AG04450 (cell line): ENCODE data around the gene LLCFC1. TPM values are rescaled to one million over a fixed set of nuclear protein-coding genes. Genes with fewer than 3 reads are reported as not detected.

Experiments
- CTCF ChIA-PET: fragments of 300-600, 350-600 bp; formaldehyde crosslinking; extraction: SDS; loops from one replicate; lab custom pipeline; 2022; ENCODE audit warnings: antibody characterized with exemption, inconsistent platforms; lab: Charles Lee
- POLR2A ChIA-PET: fragments of 350-600 bp; formaldehyde crosslinking; extraction: SDS; loops from one replicate; lab custom pipeline; 2021; ENCODE audit warnings: antibody characterized with exemption, inconsistent platforms; lab: Yijun Ruan, JAX
- DNase-seq: peaks from one replicate; pipeline ENCODE4 v3.0.0-alpha.2; 2011; ENCODE audit warnings: low read depth, low spot score
- H3K27ac ChIP-seq: one replicate; pipeline ENCODE4 v1.5.1; 2012; ENCODE audit warnings: low read depth, low read length, control low read depth
- H3K27me3 ChIP-seq: one replicate; pipeline ENCODE4 v1.6.0; 2012; ENCODE audit warnings: low read length; ENCODE audit not compliant: control insufficient read depth, insufficient read depth
- H3K4me3 ChIP-seq: 2 replicates; pipeline ENCODE4 v1.5.1; 2011; ENCODE audit warnings: mild to moderate bottlenecking, low read depth, low read length, control low read depth
- H3K9me3 ChIP-seq: 2 replicates; pipeline ENCODE4 v1.5.1; 2012; ENCODE audit warnings: low read length; ENCODE audit not compliant: control insufficient read depth, insufficient read depth
- CTCF ChIP-seq: IDR thresholded peaks from 2 replicates; pipeline ENCODE4 v1.5.1; 2011; ENCODE audit warnings: low read depth, low read length, control low read depth, inconsistent platforms
- polyA plus RNA-seq: library from polyadenylated mRNA; depleted of rRNA; stranded (reverse); fragments of >200 nt; gene quantifications from 2 replicates; pipeline ENCODE4 v1.2.3, GENCODE V29; 2011

Gene LLCFC1
- polyA plus RNA-seq, 1 experiment, result not detected

- no peak for TF ChIP-seq CTCF
- no peak overlapping the region for H3K27ac ChIP-seq
- H3K9me3 ChIP-seq, result peaks cover 31% of the 10 kb centered on the region
- ChIA-PET POLR2A (no interaction called here), CTCF (no interaction called here)
- no peaks in the 10 kb centered on the region for H3K27me3 ChIP-seq
- no peak overlapping the region for H3K4me3 ChIP-seq
- no peak for DNase-seq
Measured at GRCh38 chr7:142957723-142958122, 18.4 kb downstream of the LLCFC1 start.

GRCh38 chr7:142959202-142959601 is 19.9 kb downstream of the LLCFC1 start:
- POLR2A ChIA-PET, result no interaction called here
- no peak for TF ChIP-seq CTCF
- CTCF ChIA-PET, result no interaction called here
- no peak for DNase-seq
- Histone ChIP-seq H3K9me3 (peaks cover 21% of the 10 kb centered on the region), H3K27me3 (no peaks in the 10 kb centered on the region), H3K4me3 (no peak overlapping the region), H3K27ac (no peak overlapping the region)

GRCh38 chr7:142960955-142961512 is 21.8 kb downstream of the LLCFC1 start:
- DNase-seq, result no peak
- CTCF ChIA-PET, result no interaction called here
- Histone ChIP-seq H3K4me3 (no peak overlapping the region), H3K9me3 (peaks cover 19% of the 10 kb centered on the region), H3K27me3 (no peaks in the 10 kb centered on the region), H3K27ac (no peak overlapping the region)
- TF ChIP-seq CTCF, result no peak
- POLR2A ChIA-PET, result no interaction called here

GRCh38 chr7:142961595-142961972 is 22.3 kb downstream of the LLCFC1 start:
- peaks cover 19% of the 10 kb centered on the region for H3K9me3 ChIP-seq
- ChIA-PET POLR2A (no interaction called here), CTCF (no interaction called here)
- no peak for DNase-seq
- H3K27ac ChIP-seq, result no peak overlapping the region
- no peaks in the 10 kb centered on the region for H3K27me3 ChIP-seq
- no peak for TF ChIP-seq CTCF
- H3K4me3 ChIP-seq, result no peak overlapping the region

- no peaks in the 10 kb centered on the region for H3K27me3 ChIP-seq
- POLR2A ChIA-PET, result no interaction called here
- no peak within 1 kb of the TSS for H3K27ac ChIP-seq
- H3K4me3 ChIP-seq, result no peak within 1 kb of the TSS
- H3K9me3 ChIP-seq, result peaks cover 19% of the 10 kb centered on the region
- TF ChIP-seq CTCF, result no peak
- CTCF ChIA-PET, result no interaction called here
- DNase-seq, result no peak
Measured at GRCh38 chr7:142961973-142962926, 23.0 kb downstream of the LLCFC1 start, which contains the start of gene KEL. KEL (minus strand) TSS chr7:142962363; CDS start chr7:142962206, 157 bp downstream.
